A673 (cell line): Measurements from ENCODE around the gene THSD4. TPM values are rescaled to one million over a fixed set of nuclear protein-coding genes. Genes with fewer than 3 reads are reported as not detected.

Source experiments
- BruUV-seq: library from RNA; stranded (reverse); fragments of 400-500 nt; replicated peaks from 2 replicates; lab custom pipeline; 2021; lab: Mats Ljungman, UMichigan
- CTCF ChIA-PET: fragments of 300-600 bp; sonication (Branson Sonifier 250); formaldehyde crosslinking; loops from one replicate; lab custom pipeline; 2022; ENCODE audit warnings: antibody characterized with exemption; lab: Charles Lee
- POLR2A ChIA-PET: fragments of 300-600 bp; sonication (Branson Sonifier 250); formaldehyde crosslinking; loops from one replicate; lab custom pipeline; 2022; ENCODE audit warnings: antibody characterized with exemption; ENCODE audit not compliant: low non-redundant PET; lab: Charles Lee
- DNase-seq: peaks from one replicate; pipeline ENCODE4 v3.0.0-alpha.2; 2015; ENCODE audit warnings: low spot score
- H3K27ac ChIP-seq: fragments of 200-600 bp; sonication (generic); 2 replicates; pipeline ENCODE4 v1.5.1; 2016; ENCODE audit warnings: mixed run types, low read depth, mild to moderate bottlenecking, mixed read lengths, antibody characterized with exemption, low read length; ENCODE audit not compliant: poor library complexity, severe bottlenecking
- H3K27me3 ChIP-seq: fragments of 200-600 bp; sonication (generic); replicated peaks from 2 replicates; pipeline ENCODE4 v1.6.1; 2017; ENCODE audit warnings: mixed run types, low read depth, mild to moderate bottlenecking, mixed read lengths, antibody characterized with exemption, low read length; ENCODE audit not compliant: insufficient read depth, poor library complexity
- H3K36me3 ChIP-seq: fragments of 200-600 bp; sonication (generic); 2 replicates; pipeline ENCODE4 v1.6.1; 2016; ENCODE audit warnings: mixed run types, mild to moderate bottlenecking, mixed read lengths, antibody characterized with exemption, low read length; ENCODE audit not compliant: insufficient read depth, poor library complexity, severe bottlenecking
- H3K4me1 ChIP-seq: fragments of 200-600 bp; sonication (generic); 2 replicates; pipeline ENCODE4 v1.6.1; 2017; ENCODE audit warnings: mixed run types, mild to moderate bottlenecking, mixed read lengths, antibody characterized with exemption, low read length; ENCODE audit not compliant: insufficient read depth, poor library complexity, severe bottlenecking
- H3K4me3 ChIP-seq: fragments of 200-600 bp; sonication (generic); 2 replicates; pipeline ENCODE4 v1.5.1; 2016; ENCODE audit warnings: low read depth, mixed run types, mild to moderate bottlenecking, mixed read lengths, low read length; ENCODE audit not compliant: poor library complexity, severe bottlenecking
- H3K9me3 ChIP-seq: fragments of 200-600 bp; sonication (generic); 2 replicates; pipeline ENCODE4 v1.6.1; 2016; ENCODE audit warnings: mixed run types, low read depth, mild to moderate bottlenecking, mixed read lengths, antibody characterized with exemption, low read length; ENCODE audit not compliant: poor library complexity, severe bottlenecking
- EZH2 ChIP-seq: fragments of 200-600 bp; sonication (generic); IDR thresholded peaks from 2 replicates; pipeline ENCODE4 v1.6.1; 2017; ENCODE audit warnings: borderline replicate concordance, low read depth, mild to moderate bottlenecking, mixed read lengths, antibody characterized with exemption, low read length; ENCODE audit not compliant: poor library complexity, severe bottlenecking
- intact Hi-C: fragments of 100-400 bp; cut with micrococcal nuclease; formaldehyde crosslinking; loops from one replicate; pipeline ENCODE4 v1.10.0; 2022; ENCODE audit not compliant: unreplicated experiment
- total RNA-seq: library from RNA; stranded (reverse); gene quantifications from 2 replicates; pipeline ENCODE4 v1.2.3, GENCODE V29; 2021
- TF ChIP-seq, protein P1 (sequence below): fragments of 300-800, 200-600 bp; sonication (generic); conservative IDR thresholded peaks from 2 replicates; pipeline ENCODE4 v1.5.1; 2017; ENCODE audit warnings: low read depth, mild to moderate bottlenecking, antibody characterized with exemption, low read length, moderate library complexity, mixed read lengths

The THSD4 gene
- total RNA-seq, 1 experiment from 2014 or later = 2.4 TPM

GRCh38 chr15:71732636-71733035, 617.4 kb downstream of the THSD4 start:
- Histone ChIP-seq H3K4me1 (no peaks in the 10 kb centered on the region), H3K4me3 (no peak overlapping the region), H3K27ac (no peak overlapping the region), H3K27me3 (peaks cover 7% of the 10 kb centered on the region), H3K9me3 (no peaks in the 10 kb centered on the region), H3K36me3 (no peaks in the 10 kb centered on the region)
- no TSS peak for BruUV-seq
- no peak for TF ChIP-seq EZH2
- TF ChIP-seq, protein P1, sequence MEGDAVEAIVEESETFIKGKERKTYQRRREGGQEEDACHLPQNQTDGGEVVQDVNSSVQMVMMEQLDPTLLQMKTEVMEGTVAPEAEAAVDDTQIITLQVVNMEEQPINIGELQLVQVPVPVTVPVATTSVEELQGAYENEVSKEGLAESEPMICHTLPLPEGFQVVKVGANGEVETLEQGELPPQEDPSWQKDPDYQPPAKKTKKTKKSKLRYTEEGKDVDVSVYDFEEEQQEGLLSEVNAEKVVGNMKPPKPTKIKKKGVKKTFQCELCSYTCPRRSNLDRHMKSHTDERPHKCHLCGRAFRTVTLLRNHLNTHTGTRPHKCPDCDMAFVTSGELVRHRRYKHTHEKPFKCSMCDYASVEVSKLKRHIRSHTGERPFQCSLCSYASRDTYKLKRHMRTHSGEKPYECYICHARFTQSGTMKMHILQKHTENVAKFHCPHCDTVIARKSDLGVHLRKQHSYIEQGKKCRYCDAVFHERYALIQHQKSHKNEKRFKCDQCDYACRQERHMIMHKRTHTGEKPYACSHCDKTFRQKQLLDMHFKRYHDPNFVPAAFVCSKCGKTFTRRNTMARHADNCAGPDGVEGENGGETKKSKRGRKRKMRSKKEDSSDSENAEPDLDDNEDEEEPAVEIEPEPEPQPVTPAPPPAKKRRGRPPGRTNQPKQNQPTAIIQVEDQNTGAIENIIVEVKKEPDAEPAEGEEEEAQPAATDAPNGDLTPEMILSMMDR = no peak
- DNase-seq = no peak
- intact Hi-C loops = loop anchor here (10.0 kb wide), 1 partner anchor 158 kb away; no protein-coding TSS in a partner anchor
- POLR2A ChIA-PET = no interaction called here
- CTCF ChIA-PET = interaction anchor here (1.4 kb wide), 1 partner anchor 11 kb away, joined by 9 read pairs; no protein-coding TSS in a partner anchor

DNA sequence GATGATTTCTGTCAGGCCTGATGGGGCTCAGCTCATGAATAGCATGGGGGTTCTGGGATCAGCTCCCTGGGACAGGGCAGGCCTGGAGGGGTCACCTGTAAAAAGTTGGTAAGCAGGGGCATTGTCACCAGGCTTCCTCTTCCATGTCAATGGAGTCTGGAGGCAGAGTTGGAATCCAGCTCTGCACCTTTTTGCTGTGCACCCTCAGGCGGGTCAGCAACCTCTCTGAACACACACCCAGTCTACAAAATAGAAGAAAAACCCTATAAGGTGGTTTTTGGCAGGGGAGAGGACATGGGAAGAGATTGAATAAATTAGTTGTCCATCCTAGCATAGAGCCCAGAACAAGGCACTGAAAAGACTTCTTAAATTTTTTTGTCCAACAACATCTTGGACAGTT, 617.9 kb downstream of the THSD4 start:
- H3K4me3 ChIP-seq = no peak overlapping the region
- H3K27me3 ChIP-seq = peaks cover 7% of the 10 kb centered on the region
- CTCF ChIA-PET = interaction anchor here (1.4 kb wide), 1 partner anchor 11 kb away, joined by 9 read pairs; no protein-coding TSS in a partner anchor
- no peak for DNase-seq
- no peak for TF ChIP-seq EZH2
- TF ChIP-seq, protein P1 = no peak
- H3K36me3 ChIP-seq = no peaks in the 10 kb centered on the region
- no TSS peak for BruUV-seq
- H3K4me1 ChIP-seq = no peaks in the 10 kb centered on the region
- intact Hi-C loops = loop anchor here (10.0 kb wide), 1 partner anchor 158 kb away; no protein-coding TSS in a partner anchor
- no peak overlapping the region for H3K27ac ChIP-seq
- no peaks in the 10 kb centered on the region for H3K9me3 ChIP-seq
- POLR2A ChIA-PET = no interaction called here

DNA sequence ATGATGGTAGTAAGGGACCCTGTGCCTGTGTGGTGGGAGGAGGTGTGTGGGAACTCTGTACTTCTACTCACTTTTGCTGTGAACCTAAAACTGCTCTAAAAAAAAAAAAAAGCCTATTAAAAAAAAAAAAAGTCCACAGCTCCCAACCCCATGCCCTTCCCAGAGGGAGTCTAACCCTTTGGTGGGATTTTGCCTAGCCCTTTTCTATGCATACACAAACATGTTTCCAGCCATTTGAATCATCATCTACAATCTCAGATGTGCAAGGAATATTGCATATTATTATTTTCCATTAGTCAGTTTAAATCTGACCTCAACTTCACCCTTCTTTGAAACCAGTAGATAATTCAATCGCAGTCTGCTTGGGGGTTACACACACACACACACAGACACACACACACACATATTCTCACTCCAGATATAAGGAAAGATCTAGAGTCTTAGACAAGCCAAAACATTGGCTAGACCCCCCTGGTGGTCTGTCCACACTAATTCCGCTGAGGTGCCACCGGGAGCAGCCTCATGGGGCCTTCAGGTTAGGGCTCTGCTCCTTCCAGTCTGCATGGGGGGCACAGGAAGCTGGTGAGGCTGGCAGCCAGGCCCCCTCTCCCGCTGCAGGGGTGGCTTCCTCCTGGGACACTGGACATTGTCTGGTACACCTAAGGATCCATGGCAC, 619.6 kb downstream of the THSD4 start:
- Histone ChIP-seq H3K27me3 (peaks cover 10% of the 10 kb centered on the region), H3K27ac (no peak overlapping the region), H3K4me1 (no peaks in the 10 kb centered on the region), H3K36me3 (no peaks in the 10 kb centered on the region), H3K4me3 (no peak overlapping the region), H3K9me3 (no peaks in the 10 kb centered on the region)
- no TSS peak for BruUV-seq
- ChIA-PET POLR2A (no interaction called here), CTCF (interaction anchor here (0.6 to 0.9 kb wide), 2 partner anchors 9 to 47 kb away, joined by 3 to 12 read pairs; no protein-coding TSS in a partner anchor)
- intact Hi-C loops = loop anchor here (10.0 kb wide), 1 partner anchor 160 kb away; no protein-coding TSS in a partner anchor
- no peak for DNase-seq
- no peak for TF ChIP-seq EZH2
- TF ChIP-seq, protein P1 = no peak
